ENCODE results near the gene ARMS2. TPM values are rescaled to one million over a fixed set of nuclear protein-coding genes. Genes with fewer than 3 reads are reported as not detected.

ARMS2 gene
- total and polyA plus RNA-seq, 2 experiments from 2014 or later = not detected

DNA sequence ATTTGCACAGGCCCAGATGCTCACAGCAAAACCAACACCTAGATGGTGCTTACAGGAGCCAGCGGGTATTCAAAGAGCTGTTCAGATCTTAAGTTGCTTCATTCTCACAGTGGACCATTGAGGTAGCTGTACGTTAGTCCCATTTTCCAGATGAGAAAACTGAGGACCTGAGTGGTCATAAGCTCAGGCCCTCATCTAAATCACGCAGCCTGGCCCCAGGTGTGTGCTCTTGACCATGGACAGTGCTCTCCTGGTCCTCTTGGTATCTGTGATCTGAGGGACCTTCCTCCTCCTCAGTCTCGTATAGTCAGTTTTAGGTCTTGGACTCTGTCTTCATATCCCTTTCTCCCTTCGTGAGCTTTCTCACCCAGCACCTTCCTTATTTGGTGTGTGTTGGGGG lies 50.6 kb downstream of the ARMS2 start:
- Histone ChIP-seq H3K79me2 (no peaks in the 10 kb centered on the region), H3K4me2 (no peak overlapping the region), H3K4me1 (ENCODE audit: insufficient read depth) (peaks cover 12% of the 10 kb centered on the region), H3K27ac (no peak overlapping the region), H3K4me3 (no peak overlapping the region), H3K36me3 (replicated peaks; ENCODE audit: insufficient read depth, low read depth) (no peaks in the 10 kb centered on the region), H3K27me3 (no peaks in the 10 kb centered on the region), H3K9me2 (replicated peaks; ENCODE audit: insufficient read depth) (no peaks in the 10 kb centered on the region), H4K20me1 (ENCODE audit: insufficient read depth, poor library complexity, severe bottlenecking) (no peaks in the 10 kb centered on the region), H3K9me3 (ENCODE audit: low read depth) (no peaks in the 10 kb centered on the region), H2AFZ (no peak overlapping the region)
- TF ChIP-seq, protein P1, sequence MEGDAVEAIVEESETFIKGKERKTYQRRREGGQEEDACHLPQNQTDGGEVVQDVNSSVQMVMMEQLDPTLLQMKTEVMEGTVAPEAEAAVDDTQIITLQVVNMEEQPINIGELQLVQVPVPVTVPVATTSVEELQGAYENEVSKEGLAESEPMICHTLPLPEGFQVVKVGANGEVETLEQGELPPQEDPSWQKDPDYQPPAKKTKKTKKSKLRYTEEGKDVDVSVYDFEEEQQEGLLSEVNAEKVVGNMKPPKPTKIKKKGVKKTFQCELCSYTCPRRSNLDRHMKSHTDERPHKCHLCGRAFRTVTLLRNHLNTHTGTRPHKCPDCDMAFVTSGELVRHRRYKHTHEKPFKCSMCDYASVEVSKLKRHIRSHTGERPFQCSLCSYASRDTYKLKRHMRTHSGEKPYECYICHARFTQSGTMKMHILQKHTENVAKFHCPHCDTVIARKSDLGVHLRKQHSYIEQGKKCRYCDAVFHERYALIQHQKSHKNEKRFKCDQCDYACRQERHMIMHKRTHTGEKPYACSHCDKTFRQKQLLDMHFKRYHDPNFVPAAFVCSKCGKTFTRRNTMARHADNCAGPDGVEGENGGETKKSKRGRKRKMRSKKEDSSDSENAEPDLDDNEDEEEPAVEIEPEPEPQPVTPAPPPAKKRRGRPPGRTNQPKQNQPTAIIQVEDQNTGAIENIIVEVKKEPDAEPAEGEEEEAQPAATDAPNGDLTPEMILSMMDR (IDR thresholded peaks at IDR 0.05; ENCODE audit: poor library complexity) = no peak
- TF ChIP-seq EZH2 (IDR thresholded peaks at IDR 0.05; ENCODE audit: borderline replicate concordance) (no peak), EZH2phosphoT487 (IDR thresholded peaks at IDR 0.05; ENCODE audit: low read depth, severe bottlenecking, unreplicated experiment) (no peak)
- 96% methylated on average over 5 of the region's 5 CpGs for WGBS (ENCODE audit: low lambda C conversion rate, missing lambda C conversion rate)
- DNase-seq (ENCODE audit: low spot score) = no peak

DNA sequence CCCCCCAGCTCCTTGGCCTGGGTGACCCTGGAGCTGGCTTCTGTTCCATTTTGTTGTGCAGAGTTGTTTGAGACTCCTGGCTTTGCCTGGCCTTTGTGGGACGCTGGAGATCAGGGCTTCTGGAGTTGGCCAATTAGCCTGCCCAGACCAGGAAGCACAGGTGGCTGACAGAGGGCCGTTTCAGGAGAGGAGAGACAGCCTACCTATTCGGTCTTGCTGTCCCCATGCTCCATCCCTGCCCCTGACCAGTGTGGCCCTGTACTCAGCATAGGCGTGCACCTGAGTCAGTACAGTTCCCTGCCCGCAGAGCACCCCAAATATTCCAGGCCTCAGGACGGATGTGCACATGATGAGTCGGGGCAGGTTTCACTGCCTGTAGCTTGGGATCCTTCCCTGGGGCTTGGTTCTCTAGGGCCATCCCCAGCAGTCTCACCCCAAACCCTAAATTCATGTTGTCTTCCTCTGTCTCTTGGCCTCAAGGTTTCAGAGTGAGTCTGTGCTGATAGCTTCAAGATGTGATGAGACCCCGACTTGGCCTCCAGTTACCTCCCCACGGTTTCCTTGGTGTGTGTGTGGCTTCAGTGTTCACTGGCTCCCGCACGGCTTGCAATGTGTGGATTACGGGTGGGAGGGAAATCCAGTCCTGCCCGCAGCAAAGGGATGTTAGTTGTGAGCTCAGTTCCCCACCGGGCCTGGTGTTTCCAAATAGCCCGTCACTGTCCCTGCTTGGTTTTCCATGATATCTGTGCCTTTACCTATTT lies 51.6 kb downstream of the ARMS2 start:
- no peak for DNase-seq (ENCODE audit: low spot score)
- Histone ChIP-seq H4K20me1 (ENCODE audit: insufficient read depth, poor library complexity, severe bottlenecking) (no peaks in the 10 kb centered on the region), H3K27me3 (no peaks in the 10 kb centered on the region), H3K4me2 (no peak overlapping the region), H3K9me3 (ENCODE audit: low read depth) (no peaks in the 10 kb centered on the region), H3K36me3 (replicated peaks; ENCODE audit: insufficient read depth, low read depth) (no peaks in the 10 kb centered on the region), H3K9me2 (replicated peaks; ENCODE audit: insufficient read depth) (no peaks in the 10 kb centered on the region), H3K4me1 (ENCODE audit: insufficient read depth) (peaks cover 8% of the 10 kb centered on the region), H2AFZ (no peak overlapping the region), H3K79me2 (no peaks in the 10 kb centered on the region), H3K4me3 (no peak overlapping the region), H3K27ac (no peak overlapping the region)
- 87% methylated on average over 15 of the region's 15 CpGs for WGBS (ENCODE audit: low lambda C conversion rate, missing lambda C conversion rate)
- TF ChIP-seq, protein P1 (IDR thresholded peaks at IDR 0.05; ENCODE audit: poor library complexity) = no peak
- TF ChIP-seq EZH2 (IDR thresholded peaks at IDR 0.05; ENCODE audit: borderline replicate concordance) (no peak), EZH2phosphoT487 (IDR thresholded peaks at IDR 0.05; ENCODE audit: low read depth, severe bottlenecking, unreplicated experiment) (no peak)

Small RNA genes lying within 50 kb of the gene (microRNA-seq; reads per million reads assigned to microRNA genes)
- not detected for gene MIR3941

Small RNA genes lying within 50 kb of the gene (small RNA-seq; reads per million reads assigned to genes)
- gene MIR3941 = not detected

Other genes starting within 250 kb of the ARMS2 start
- 0.47 and 0.92 TPM in 2 replicates for gene BTBD16, start 183.4 kb upstream of the ARMS2 start, total RNA-seq
- gene BTBD16, start 183.4 kb upstream of the ARMS2 start, polyA plus RNA-seq = 0.24 and 0.74 TPM in 2 replicates
- gene PLEKHA1, start 79.9 kb upstream of the ARMS2 start, total RNA-seq = 60.9 and 62.6 TPM in 2 replicates
- gene PLEKHA1, start 79.9 kb upstream of the ARMS2 start, polyA plus RNA-seq = 54.0 and 60.2 TPM in 2 replicates
- 87.1 and 91.9 TPM in 2 replicates for gene HTRA1, start 6.9 kb downstream of the ARMS2 start, total RNA-seq
- 160 and 173 TPM in 2 replicates for gene HTRA1, start 6.9 kb downstream of the ARMS2 start, polyA plus RNA-seq
- 1.5 and 1.6 TPM in 2 replicates for gene DMBT1, start 106.1 kb downstream of the ARMS2 start, total RNA-seq
- gene DMBT1, start 106.1 kb downstream of the ARMS2 start, polyA plus RNA-seq = 0.88 TPM in 1 of 2 replicates, not detected in the other
- not detected in 2 replicates for gene C10orf120, start 245.2 kb downstream of the ARMS2 start, total RNA-seq
- gene C10orf120, start 245.2 kb downstream of the ARMS2 start, polyA plus RNA-seq = not detected in 2 replicates

Measured in hepatocyte (in vitro differentiated cells).